GM21423 (cell line): ENCODE measurements around the gene SLC12A5.

ENCODE experiments used
- ATAC-seq: cut with Tn5 transposase; IDR thresholded peaks from one replicate; pipeline ENCODE4 v1.9.1; 2021; ENCODE audit warnings: mild to moderate bottlenecking, moderate library complexity; ENCODE audit not compliant: unreplicated experiment

SLC12A5 gene

DNA sequence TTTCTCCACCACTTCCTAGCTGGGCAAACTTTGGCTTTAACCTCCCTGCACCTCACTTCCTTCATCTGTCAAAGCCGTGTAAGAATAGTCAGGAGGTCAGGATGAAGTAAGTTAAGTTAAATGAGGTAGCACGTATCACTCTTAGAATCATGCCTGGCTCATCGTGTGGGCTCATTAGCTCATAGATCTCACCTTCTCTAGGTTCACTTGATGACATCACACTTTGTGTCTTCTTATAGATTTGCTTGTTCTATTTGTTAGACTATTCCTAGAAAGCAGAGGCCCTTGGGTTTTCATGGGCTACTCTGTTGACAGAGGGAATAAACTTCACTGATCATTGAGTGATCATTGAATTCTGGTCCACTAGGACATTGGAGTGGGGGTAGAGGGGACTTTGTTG lies 72.9 kb downstream of the SLC12A5 start:
- ATAC-seq: no peak

DNA sequence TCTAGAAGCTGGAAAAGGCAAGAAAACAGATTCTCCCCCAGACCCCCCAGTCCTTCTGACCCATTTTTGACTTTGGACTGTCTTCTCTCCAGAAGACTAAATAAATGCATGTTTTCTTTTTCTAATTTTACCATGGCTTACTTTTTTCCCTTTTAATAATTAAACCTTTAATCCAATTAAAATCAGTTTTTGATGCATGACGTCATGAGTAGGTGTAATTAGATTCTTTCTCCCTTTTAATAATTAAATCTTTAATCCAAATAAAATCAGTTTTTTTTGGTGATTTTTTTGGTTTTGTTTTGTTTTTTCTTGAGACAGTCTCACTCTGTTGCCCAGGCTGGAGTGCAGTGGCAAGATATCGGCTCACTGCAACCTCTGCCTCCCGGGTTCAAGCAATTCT lies 73.9 kb downstream of the SLC12A5 start:
- no peak for ATAC-seq

DNA sequence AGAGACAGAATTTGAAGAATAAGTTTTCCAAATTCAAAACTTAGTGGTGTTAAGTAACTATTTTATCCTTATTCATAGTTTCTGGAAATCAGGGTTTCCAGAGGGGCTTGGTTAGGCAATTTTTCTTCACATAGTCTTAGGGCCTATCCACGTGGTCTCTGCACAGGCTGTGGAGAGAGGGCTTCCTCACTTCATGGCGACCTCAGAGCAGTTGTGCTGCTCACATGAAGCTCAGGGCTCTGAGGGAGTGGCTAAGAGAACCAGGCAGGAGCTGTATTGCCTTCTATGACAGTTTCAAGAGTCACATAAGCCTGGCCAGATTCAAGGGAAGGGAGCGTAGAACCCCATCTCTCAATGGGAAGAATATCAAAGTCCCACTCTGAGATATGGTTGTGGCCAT lies 75.2 kb downstream of the SLC12A5 start:
- no peak for ATAC-seq

- ATAC-seq: no peak
These were observed 78.0 kb downstream of the SLC12A5 start for GRCh38 chr20:46107061-46107460.

DNA sequence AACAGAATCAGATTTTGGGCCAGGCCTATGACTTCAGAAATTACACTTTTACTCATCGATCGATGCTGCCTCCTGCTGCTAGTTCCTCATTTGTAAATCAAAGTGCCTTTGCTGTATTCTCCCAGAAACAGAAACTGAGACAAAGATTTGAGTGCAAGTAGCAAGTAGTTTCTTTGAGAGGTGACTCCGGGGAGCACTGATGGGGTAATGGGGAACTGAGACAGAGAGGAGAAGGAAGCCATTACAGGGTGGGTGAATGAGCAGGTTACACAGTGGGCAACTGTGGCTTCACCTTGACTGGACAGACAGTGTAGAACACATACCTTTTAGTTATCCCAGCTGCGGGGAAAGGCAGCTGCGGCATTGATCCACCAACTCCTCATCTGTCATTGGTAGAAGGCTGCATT lies 79.4 kb downstream of the SLC12A5 start:
- ATAC-seq: peak; percentile 77

- no peak for ATAC-seq
These were observed 80.0 kb downstream of the SLC12A5 start for GRCh38 chr20:46108976-46109375.
